Measurements from ENCODE around the gene CHGA.

- TF ChIP-seq POLR2A (IDR thresholded peaks at IDR 0.05), result no peak
- no peak for TF ChIP-seq CTCF (IDR thresholded peaks at IDR 0.05)
Measured at GRCh38 chr14:92954933-92955332, 32.0 kb downstream of the CHGA start.

Measured in heart left ventricle (tissue), 13 donors.